HL-60/S4 treated with retinoic acid at 250 ng/mL for 4 days and 3 days (cell line): Measurements from ENCODE around the gene SMTN.
"Not testable (repeated sequence)": the region's sequence is repeated elsewhere in the genome, so short reads cannot be mapped to it uniquely, and the experiment has no call there.

Source experiments
- in situ Hi-C: fragments of 300-500 bp; cut with MboI; formaldehyde crosslinking; loops from 2 replicates; pipeline ENCODE4 v1.7.0; 2022; ENCODE audit warnings: low sequenced_read_pairs

Gene SMTN

DNA sequence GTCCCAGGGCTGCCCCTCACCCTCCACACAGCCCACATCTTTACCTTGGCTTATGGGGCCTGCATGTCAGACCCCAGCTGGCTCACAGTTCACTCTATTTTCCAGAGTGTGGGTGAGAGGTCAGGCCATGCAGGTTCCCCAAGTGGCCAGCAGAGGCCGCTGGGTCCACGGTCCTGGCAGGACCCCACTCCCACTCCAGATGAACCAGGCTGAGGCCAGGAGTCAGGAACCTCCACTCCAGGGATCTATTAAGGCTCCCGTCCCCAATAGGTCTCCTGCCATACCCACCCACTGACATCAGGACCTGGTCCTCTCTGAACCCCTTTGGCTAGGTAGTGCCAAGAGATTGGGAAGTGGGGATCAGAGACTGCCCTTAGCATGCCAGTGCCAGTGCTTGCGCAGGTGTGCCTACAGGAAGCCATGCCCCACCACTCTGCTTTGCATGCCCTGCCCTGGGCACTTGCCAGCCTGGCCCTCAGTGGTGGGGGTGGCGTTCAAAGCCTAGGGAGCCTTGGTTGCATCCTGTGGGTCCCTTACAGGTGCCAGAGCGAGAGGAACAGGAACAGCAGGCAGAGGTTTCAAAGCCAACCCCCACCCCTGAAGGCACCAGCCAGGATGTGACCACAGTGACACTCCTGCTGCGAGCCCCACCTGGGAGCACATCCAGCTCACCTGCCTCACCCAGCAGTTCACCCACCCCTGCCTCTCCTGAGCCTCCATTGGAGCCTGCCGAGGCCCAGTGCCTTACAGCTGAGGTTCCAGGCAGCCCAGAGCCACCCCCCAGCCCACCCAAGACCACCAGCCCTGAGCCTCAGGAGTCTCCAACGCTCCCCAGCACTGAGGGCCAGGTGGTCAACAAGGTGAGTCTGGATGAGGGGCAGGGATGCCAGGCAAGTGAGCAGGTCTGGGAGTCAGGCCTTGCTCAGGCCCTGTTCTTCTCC lies 8.3 kb downstream of the SMTN start:
- in situ Hi-C loops, result no loop called here

DNA sequence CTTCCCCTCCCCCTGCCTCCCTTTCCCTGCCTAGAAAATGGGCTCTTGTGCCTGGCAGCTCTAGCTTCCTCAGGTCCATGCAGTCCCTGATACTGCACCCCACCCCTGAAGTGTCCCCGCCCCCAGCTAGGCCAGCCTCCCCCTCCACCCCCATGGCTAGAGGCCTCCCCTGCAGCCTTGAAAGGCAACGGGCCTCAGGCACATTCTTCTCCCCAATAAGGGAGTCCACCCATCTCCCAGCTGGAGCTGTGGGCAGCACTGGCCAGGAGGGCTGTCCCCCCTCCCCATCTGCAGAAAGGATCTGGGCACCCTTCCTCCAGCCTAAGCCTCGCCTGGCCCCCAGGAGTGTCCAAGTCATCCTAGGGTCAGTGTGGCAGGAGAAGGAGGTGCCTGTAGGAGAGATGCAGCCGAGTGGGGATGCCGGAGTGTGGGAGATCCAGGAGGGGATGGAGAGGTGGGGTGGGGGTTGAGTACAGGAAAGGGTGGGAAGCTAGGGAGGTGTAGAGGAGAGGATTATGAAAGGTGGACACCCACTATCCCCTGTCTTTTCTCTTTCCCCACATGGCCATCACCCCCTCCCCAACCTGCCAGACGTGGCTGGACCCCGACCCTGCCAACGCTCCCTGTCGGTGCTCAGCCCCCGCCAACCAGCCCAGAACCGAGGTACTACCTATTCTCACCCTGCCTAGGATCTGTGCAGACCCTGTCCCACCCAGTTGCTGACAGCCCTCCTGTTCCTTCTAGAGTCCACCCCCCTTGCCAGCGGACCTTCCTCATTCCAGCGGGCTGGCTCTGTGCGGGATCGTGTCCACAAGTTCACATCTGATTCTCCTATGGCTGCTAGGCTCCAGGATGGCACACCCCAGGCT lies 9.3 kb downstream of the SMTN start:
- in situ Hi-C loops, result no loop called here

DNA sequence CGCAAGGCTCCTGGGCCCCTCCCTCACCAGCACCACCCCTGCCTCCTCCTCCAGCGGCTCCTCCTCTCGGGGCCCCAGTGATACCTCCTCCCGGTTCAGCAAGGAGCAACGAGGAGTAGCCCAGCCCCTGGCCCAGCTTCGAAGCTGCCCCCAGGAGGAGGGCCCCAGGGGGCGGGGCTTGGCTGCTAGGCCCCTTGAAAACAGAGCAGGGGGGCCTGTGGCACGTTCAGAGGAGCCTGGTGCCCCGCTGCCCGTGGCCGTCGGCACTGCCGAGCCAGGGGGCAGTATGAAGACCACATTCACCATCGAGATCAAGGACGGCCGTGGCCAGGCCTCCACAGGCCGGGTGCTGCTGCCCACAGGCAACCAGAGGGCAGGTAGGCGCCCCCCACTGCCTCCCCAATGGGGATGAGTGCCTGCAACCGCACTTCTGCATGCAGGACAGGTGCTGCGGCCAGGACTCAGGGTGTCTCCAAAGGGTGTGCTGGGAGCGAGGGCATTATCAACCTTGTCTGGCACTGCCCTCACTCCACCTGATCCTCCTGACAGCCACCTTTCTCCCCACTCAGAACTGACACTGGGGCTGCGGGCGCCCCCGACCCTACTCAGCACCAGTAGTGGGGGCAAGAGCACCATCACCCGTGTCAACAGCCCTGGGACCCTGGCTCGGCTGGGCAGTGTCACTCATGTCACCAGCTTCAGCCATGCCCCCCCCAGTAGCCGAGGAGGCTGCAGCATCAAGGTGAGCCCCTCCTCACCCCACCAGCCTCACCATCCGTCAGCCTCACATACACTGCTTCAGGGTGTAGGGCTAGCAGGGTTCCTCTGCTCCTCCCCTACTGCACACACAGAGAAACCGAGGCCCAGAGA lies 10.2 kb downstream of the SMTN start:
- in situ Hi-C loops, result no loop called here

DNA sequence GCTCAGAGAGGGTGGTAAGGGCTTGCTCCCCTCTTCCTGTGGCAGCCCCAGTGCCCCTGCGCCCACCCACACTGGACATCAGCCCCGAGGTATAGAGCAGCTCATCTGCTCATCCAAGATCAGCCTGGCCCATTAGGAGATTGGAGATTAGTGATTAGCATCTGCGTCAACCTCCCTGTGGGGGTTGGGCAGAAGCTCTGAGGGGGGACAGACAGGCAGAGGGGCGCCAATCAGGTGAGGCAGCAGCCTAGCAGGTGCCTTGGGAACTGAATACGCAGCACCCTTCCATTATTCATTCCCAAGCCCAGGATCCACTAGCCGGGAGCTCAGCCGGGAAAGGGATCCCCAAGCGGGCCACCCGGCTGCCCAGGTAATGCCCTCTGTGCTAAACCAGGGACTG lies 11.0 kb downstream of the SMTN start:
- in situ Hi-C loops, result no loop called here

DNA sequence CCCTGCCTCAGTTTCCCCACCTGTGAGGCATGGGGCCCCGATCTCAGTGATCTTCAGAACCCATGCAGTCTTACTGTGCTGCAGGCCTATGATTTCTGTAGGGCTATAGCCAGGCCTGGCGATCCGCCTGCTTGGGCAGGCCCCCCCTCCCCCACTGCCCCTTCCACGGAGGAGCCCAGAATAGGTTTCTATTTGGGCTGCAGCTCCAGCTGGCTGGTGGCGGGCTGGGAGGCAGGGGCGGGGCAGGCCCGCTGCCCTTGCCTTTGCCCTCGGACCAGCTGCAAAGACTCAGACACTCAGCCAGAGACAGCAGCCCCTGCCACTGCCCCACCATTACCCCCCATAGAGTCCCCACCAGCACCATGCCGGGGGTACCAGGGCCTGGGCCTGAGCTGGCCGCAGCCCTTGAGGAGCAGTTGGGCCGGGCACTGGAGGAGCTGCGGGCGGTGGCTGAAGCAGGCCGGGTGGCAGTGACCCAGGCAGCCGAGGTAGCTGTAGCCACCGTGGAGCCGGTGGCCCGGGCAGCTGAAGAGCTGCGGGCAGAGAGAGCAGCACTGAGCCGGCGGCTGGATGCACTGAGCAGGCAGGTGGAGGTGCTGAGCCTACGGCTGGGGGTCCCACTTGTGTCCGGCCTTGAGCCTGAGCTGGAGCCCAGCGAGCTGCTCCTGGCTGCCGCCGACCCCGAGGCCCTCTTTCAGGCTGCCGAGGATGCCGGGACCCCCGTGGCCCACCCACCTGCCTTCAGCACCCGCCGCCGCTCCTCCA lies 12.2 kb downstream of the SMTN start:
- in situ Hi-C loops, result no loop called here

DNA sequence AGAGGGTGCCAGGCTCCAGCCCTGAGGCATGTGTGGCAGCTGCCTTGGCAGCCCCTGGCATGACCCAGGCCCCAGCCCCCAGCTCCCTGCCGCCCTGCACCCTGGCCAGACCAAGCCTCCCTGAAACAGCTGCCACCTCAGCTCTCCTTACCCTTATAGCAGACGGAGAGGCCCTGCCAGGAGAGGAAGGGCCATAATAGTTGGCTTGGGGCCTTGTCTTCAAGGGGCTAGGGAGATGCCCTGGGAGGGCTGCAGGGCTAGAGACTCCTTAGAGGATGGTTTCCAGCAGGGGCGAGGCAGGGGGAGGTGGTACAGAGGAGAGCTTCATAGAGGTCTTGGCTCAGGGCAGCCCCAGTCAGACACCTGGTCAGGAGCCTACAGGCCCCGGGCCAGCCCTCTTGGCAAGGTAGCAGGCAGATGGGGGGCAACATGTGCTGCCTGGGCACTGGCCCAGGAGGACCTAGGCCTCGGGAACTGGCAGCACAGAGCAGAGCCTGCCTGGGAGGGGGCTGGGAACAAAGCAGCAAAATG lies 13.0 kb downstream of the SMTN start:
- in situ Hi-C loops, result no loop called here

DNA sequence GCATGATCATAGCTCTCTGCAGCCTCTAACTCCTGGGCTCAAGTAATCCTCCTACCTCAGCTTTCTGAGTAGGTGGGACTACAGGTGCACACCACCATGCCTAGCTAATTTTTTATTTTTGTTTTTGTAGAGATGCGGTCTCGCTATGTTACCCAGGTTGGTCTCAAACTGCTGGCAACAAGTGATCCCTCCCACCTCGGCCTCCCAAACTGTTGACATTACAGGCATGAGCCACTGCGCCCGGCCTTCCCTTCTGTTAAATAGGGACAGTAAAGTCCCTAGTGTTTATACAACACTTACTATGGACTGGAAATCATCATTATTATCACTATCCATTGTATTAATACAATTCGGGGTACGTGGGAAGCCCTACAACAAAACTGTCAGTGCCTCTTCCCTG lies 13.6 kb downstream of the SMTN start:
- in situ Hi-C loops, result no loop called here

DNA sequence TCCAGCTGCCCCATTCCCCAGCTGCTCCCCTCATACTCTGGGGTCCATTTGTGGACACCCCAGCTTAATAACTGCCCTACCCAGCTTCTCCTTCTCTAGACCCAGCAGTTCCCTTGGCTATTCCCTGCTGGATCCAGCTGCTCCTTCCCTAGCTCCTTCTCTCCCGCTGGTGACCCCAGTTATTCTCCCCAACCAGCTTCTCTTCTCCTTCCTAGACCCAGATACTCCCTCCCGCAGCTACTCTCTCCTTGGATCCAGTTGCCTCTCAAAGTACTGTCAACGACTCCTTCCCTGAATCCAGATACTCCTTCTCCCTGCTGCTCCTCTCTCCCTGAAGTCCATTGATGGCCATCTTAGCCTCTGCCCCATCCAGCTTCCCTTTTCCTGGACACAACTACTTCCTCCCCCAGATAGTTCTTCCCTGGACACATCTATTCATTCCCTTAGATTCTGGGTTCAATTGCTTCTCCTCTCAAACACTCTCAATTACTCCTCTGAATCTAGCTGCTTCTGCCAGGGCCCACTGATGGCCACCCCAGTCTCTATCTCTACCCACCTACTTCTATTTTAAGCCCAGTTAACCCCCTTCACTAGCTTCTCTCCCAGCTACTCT lies 14.6 kb downstream of the SMTN start:
- in situ Hi-C loops, result no loop called here

DNA sequence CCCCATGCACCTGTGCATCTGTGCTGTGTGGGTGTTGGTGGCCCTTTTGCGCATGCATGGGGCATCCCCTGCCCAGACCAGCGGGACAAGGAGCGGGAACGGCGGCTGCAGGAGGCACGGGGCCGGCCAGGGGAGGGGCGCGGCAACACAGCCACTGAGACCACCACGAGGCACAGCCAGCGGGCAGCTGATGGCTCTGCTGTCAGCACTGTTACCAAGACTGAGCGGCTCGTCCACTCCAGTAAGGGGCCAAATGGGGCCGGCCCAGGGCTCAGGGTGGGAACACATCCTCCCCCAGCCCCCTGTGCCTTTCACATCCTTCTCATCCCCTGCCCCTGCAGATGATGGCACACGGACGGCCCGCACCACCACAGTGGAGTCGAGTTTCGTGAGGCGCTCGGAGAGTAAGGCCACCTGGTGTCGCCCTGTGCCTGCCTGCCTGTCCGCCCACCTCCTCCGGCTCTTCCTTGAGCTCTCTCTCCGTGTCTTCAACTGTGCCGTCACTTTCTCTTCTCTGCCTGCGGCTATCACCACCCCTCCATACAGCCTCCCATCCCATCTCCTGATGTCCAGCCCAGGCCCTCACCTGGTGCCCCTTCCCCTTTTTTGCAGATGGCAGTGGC lies 15.7 kb downstream of the SMTN start:
- in situ Hi-C loops, result no loop called here

DNA sequence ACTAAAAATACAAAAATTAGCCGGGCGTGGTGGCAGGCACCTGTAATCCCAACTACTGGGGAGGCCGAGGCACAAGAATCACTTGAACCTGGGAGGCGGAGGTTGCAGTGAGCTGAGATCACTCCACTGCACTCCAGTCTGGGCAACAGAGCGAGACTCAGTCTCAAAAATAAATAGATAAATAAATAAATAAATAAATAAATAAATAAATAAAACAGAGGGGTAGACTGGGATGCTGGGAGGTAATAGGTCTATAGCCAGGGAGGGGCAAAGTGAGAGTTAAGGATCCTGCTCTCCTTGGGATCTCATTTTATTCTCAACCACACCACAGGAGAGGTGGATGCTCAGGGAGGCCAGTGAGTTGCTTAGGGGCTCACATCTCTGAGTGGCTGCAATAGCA lies 16.4 kb downstream of the SMTN start:
- in situ Hi-C loops, result not testable (repeated sequence)

DNA sequence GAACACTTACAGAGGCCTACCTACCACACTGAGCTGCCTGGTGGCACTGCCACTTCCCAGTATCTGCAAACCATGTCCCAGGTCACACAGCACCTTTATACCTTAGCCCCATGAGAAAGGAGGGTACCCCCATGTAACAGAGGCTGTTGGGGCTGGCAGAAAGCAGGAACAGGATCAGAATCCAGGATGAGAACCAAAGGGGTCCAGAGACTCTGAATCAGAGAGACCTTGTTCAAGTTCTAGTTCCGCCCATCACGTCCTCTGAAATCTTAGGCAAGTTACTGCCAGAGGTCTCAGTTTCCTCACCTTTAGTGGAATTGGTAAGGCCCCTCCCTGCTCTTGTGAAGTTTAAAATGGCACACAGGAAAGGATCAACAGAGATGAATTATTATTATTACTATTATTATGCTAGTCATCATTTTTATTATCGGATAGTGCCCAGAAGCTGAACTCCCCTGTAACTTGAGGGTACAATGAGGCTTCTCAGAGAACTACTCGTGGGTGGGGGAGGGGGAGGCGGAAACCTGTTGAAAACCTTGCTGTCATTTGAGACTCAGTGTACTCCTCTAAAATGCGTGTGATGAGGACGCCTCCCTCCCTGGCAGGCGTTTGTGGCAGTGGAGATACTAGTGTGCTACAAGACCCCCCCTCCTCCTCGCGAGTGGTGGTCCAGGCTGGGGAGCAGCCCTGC lies 17.0 kb downstream of the SMTN start:
- in situ Hi-C loops, result no loop called here

DNA sequence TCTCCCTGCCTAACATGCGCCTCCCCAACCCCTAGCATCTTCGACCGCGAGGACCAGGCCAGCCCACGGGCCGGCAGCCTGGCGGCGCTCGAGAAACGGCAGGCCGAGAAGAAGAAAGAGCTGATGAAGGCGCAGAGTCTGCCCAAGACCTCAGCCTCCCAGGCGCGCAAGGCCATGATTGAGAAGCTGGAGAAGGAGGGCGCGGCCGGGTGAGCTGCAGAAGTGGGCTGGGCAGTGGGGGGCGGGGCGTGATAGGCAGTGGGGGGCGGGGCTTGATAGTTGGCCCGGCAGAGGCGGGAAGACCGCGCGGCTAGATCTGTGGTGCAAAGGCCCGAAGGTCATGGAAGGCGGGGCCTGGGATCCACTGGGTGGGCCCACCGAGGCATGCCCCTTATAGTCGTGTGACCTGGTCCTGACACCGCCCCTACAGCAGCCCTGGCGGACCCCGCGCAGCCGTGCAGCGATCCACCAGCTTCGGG lies 17.6 kb downstream of the SMTN start:
- in situ Hi-C loops, result no loop called here

DNA sequence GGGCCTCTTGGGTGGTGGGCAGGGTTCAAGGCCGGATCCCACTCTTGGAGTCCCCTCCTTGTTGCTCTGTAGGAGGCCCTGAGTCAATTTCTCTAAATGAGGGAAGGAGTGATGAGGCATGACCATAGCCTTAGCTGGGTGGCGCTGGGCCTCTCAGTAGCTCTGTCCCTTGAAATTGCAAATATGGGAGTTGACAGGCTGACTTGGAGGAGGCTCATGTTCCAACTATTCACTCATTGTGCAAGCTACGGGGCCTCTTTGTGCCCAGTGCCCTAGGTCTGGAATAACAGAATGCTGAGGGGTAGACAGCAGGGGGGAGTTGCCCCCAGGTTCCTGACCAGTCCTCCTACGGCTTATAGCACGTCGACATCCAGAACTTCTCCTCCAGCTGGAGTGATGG lies 18.3 kb downstream of the SMTN start:
- in situ Hi-C loops, result no loop called here

DNA sequence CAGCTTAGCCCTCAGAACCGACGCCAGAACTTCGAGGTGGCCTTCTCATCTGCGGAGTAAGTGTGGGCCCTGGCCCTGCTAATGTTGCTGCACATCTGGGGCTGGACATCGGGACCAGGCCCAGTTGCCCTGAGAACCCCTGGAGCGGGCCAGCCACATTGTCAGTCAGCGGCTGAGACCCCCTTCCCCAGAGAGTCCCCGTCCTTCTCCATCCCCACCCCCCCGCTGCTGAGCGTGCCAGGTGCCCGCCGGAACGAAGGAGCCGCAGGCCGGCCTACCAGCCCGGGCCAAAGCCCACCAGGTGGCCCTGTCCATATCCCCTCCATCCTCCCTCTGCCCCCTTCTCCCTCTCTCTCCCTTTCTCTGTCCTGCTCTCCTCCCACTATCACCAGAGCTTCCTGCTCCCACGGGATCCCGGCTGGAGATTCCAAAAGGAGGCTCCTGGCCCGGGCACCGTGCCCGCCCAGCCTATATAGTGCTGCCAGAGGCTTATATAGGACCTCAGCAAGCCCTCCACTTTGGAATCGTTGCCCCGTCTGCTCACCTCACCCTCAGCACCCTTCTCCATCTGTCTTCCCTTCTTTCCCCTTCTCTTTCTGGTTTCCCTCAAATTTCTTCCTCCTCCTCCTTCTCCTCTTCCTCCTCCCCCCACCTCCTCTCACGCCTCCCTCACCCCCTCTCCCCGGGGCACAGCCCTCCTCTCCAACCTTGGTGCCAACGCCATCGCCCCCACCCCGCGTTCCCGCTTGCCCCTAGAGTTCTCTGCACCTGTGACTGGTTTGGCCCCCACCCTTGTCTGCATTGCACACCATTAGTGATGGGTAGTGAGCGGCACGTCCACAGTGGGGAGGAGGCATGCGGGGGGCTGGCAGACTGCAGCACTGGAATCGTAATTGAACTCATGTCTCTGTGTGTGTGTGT lies 19.0 kb downstream of the SMTN start:
- in situ Hi-C loops, result no loop called here

DNA sequence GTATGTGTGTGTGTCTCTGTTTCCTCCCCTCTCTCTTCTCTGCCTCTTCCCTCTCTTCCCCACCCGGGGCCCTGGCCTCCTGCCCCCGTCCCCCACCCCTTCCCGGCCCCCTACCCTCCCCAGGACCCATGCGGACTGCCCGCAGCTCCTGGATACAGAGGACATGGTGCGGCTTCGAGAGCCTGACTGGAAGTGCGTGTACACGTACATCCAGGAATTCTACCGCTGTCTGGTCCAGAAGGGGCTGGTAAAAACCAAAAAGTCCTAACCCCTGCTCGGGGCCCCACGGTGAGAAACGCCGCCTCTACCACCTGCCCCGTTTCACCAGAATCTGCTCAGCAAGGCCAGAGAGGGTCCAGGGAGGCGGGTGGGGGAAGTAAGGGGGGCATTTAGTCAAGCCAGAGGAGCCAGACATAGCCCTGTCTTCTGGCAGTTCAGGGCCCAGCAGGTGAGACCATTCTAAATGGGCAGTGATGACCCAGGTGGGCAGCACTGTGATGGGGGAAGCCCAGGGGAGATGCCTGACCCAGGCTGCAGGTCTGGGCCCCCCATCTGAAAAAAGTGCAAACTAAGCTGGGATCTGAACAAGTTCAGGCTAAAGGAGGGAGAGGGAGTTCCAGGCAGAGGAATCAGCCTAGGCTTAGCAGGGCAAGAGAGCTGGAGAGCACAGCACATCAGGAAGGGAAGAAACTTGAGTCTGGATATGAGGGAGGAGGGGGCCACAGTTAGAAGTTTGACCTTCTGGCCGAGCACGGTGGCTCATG lies 19.8 kb downstream of the SMTN start:
- in situ Hi-C loops, result no loop called here

DNA sequence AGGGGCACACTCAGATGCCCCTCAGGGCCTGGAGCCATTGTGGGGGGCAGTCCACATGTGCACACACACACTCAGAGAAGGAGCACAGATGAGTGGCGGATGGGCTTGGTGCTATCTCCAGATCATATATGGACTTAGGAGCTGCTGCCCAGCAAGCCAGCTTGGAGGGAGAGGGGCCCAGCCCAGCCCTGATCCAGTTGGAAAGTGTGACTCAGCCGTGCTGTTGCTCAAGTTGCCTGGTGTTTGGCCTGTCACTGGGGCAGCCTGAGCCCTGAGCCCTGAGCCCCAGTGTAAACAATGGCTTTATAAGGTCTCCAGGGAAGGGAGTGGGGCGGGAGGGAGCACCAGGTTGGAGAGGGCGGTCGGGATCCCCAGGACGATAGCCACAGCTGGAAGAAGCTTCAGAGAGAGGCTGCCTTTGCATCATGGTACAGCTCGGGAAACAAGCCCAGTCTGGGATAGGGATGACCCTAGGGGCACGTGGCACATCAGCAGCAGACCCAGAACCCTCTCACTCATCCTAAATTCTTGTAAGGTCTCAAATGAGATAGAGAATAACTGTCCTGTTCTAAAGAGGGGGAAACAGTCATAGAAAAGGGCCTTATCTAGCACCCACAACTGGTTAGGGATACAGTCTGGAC lies 21.4 kb downstream of the SMTN start:
- in situ Hi-C loops, result no loop called here
